Smooth muscle cell of the brain vasculature (primary cell): ENCODE data around the gene KSR1.
A peak's percentile ranks its signal among the peaks of the same experiment; 100 is the strongest.
"Not testable (repeated sequence)": the region's sequence is repeated elsewhere in the genome, so short reads cannot be mapped to it uniquely, and the experiment has no call there.

Experiments
- DNase-seq: peaks from one replicate; pipeline ENCODE4 v3.0.0-alpha.2; 2012; ENCODE audit warnings: low read depth, low spot score

KSR1 gene

GRCh38 chr17:27609611-27610303 lies 153.5 kb downstream of the KSR1 start:
- DNase-seq = no peak

GRCh38 chr17:27610304-27610677 lies 154.0 kb downstream of the KSR1 start:
- DNase-seq = no peak

GRCh38 chr17:27612160-27612770 lies 156.0 kb downstream of the KSR1 start:
- no peak for DNase-seq

DNA sequence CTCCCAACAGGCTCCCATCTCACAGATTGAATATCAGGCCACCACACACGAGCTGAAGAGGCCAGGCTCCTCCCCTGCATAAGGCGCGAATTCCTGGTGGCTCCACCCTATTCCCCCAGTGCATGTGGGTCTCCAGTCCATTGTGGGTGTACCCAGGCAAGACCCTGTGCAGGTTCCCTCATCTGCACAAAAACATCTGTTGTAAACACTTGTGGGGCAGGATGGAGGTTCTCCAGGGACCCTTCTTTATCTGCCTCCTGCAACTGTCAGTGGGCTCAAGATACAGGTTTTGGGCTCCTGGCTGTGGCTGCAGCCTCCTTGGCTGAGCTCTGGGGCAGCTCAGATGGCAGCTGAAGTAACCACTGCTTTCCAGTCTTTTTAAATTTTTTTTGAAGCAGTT lies 157.2 kb downstream of the KSR1 start:
- no peak for DNase-seq

DNA sequence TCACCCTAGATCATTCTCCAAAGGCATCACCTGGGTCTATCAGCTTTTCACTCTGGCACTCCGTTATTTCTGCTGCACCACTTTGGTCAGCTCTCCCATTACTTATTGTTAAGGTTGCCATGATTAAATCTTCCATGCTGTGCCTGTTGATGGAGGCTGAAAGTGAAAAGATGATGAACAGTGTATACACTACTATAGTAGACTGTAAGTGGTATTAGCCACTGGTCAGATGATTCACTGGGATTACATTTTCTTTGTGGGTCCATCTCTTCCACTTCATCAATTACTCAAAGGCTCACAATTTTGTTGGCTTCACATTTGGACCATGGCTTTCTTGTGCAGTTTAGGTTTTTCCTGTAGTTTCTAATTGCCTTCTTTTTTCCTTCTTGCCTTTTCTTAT lies 158.9 kb downstream of the KSR1 start:
- no peak for DNase-seq

DNA sequence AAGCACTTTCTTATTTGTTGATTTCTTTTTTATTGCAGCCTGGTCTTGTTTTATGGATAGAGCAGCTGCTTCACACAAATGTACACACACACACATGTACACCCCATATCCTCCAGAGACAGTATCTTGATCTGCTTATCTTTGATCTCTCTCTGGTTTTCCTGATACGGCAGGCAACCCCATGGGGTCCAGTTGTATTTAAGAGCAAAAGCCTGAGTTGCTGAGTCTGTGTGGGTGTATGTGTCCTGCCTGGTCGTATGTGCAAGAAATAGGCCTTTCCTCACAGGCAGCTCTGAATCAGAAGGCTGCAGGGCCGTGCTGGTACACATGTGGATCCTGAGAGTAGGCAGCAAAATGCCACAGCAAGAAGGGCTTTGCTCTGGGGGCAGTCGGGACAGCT lies 160.2 kb downstream of the KSR1 start:
- DNase-seq = no peak

DNA sequence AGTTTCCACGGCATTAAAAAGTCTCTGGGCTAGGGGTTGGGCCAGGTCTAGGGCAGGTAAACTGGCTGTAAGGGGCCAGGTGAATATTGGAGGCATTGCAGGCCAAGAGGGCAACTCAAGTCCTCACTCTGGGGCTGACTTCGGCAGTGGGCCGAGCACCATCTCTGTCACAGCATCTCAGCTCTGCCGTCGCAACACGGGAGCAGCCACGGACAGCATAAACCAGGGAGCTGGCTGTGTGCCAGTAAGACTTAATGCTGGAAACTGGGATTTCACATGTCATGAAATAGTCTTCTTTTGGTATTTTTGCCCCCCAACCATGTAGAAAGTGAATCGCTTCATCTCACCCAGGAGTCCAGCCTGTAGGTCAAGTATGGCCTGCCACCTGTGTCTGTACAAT lies 162.2 kb downstream of the KSR1 start:
- no peak for DNase-seq

DNA sequence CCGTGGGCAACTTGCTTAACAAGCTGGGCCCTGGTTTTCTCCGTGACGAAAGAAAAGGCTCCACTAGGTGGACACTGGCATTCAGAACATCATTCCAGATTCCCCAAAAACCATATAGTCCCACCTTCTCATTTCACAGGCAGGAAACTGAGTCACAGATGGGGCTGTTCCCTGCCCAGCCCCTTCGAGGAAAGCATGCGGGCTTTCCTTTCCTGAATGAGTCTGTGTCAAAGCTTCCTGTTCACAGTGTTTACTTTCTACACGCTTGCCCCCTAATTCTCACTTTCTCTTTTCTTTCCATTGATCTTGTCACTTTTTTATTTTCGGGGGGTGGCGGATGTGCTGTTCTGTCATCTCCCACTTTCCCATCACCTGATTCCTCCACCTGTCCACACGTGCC lies 164.5 kb downstream of the KSR1 start:
- DNase-seq = no peak

DNA sequence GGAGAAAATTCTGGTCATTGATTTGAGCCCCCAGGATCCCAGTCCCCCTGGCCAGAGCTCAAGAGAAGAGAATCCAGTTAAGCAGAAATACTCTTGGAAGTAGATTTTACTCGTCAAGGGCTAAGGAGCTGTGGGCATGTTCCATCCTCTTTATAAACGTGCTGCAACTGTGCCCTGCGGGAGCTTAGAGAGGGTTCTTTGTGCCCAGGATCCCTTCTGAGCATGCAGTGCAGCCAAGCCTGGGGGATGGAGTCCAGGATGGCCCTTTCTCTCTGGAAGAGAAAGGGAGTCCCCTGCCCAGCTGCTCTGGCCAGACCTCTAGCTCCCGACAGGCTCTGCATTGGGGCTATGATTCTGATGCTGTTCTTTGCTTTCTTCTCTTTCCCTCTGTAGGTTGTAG lies 165.3 kb downstream of the KSR1 start:
- no peak for DNase-seq

GRCh38 chr17:27621942-27622559 lies 165.8 kb downstream of the KSR1 start:
- DNase-seq = no peak

DNA sequence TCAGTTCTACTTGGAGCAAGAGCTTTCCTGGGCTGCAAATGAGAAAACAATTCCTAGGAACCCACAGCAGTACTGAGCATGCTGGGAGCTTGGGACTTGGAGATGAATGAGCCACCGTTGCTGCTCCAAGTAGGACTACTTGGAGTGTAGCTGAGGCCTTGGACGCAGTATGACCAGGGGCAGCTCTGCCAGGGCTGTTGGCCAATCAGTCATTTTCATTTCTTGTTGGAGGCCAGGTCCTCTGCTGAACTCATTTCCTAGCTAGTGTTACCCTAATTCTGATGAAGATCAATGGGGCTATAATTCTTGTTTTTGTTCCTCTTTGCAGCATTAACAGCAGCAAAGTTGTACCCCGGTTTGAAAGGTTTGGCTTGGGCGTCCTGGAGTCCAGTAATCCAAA lies 166.7 kb downstream of the KSR1 start:
- no peak for DNase-seq

- no peak for DNase-seq
These were observed 167.4 kb downstream of the KSR1 start for GRCh38 chr17:27623614-27624013.

GRCh38 chr17:27624539-27624938 lies 168.3 kb downstream of the KSR1 start:
- DNase-seq = no peak

DNA sequence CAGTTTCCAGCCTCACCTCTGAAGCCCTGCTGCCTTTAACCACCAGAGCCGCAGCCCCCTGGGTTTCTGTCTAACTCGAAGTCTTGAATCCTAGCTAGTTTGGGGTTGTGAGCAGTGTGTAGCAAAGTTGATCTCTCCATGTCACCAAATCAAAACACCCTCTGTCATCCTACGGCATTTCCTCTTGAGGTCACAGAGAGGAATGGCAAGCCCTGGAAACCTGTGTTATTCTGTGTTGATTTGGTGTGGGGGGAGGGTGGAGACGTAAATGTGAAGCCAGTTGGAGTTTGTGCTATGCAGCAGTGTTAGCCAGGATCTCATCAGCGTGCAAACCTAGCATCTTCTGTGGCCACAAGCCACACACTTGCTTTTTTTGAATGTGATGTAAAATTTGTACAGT lies 169.6 kb downstream of the KSR1 start:
- DNase-seq = no peak

DNA sequence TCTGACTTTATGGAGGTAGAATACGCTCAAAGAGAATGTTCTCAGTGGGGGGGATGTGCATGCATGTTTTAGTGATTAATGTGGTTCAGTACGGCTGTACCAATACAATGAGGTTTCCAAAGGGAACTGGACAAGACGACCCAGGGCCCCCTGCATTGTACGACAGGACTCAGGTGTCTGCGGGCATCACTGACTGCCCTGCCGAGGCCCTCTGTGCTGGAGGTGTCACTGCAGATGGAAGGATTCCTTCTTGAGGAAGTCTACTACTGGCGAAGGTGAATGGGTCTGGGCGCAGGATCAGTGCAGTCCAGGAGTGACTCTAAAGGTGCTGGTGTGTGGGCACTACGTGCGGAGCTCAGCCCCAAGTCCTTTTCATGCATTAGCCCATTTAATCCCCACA lies 171.3 kb downstream of the KSR1 start:
- no peak for DNase-seq

GRCh38 chr17:27628376-27628775 lies 172.1 kb downstream of the KSR1 start:
- DNase-seq = no peak

DNA sequence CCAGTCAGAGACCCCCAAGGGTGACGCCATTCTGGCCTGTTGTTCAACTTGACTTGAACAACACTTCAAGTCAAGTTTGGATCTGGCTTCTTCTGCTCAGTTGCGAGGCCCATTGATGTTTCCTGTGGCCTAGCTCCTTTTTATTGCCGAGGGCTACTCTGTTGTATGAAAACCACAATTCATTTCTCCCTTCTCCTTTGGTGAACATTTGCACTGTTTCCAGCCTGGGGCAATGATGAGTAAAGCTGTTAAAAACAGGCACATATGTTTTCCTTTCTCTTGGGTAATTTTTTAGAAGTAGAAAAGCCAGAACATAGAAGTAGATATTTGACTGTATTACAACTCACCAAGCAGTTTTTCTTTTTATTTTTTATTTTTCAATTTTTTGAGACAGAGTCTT lies 173.0 kb downstream of the KSR1 start:
- DNase-seq = not testable (repeated sequence)

GRCh38 chr17:27630607-27631410 lies 174.6 kb downstream of the KSR1 start, which contains the start of gene LGALS9:
LGALS9 (plus strand) TSS chr17:27631188; CDS start chr17:27631266, 78 bp downstream.
- DNase-seq = no peak

GRCh38 chr17:27631411-27631760 lies 175.1 kb downstream of the KSR1 start:
- DNase-seq = no peak

DNA sequence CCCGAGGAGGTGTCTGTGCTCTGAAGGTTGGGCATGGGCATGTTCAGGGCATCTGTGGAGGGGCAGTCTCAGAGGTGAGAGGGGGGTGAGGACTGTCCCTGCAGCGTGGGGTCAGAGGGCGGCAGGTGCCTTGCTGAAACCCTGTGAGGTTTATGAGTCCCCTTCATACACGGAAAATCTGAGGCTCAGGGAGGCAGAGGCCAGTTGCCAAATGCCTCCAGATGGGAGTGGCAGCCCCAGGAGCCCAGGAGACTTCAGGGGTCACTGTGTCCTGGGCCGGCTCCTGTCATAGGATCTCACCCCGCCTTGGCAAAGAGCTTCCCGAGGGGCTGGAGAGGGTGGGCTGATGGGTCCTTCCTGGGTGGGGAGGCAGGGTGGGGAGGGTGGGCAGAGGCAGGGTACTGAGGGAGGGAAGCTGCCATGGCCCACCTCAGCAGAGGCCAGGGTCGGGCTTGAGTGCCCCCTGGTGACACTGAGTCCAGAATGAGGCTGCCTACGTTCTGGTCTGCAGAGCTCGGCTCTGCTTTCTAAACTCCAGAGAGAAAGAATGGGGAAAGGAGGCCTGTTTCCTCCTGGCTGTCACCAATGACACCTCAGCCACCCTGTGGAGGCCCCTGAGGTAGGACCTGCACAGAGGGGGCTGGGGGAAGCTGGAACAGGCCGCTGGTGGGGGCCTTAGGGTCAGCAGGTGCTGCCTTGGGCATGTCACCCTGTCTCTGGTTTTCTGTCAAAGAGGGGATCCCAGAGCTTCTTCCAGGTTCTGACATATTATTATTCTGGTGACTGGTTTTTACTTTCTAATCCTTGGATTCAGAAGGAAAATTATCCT lies 175.9 kb downstream of the KSR1 start:
- DNase-seq = no peak

DNA sequence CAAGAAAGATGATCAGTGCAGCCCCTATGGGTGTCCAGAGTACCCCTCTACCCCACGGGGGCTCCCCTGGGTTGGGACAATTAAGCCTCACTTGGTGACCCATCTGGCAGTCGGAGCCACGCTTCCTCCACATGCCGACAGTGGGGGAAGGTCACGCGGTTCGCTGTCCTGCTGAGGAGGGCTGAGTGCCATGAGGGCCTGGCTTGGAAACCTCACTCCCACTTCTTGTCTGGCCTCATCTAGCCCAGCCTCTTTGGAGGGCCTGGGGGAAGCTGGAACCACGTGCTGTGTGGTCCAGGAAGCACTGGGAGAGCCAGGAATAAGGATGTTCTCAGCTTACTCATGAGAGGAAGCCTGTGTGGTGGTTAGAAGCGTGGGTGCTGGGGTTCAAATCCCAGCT lies 176.5 kb downstream of the KSR1 start:
- DNase-seq = peak; percentile 10
